GM21360 (cell line): ENCODE data around the gene MEAF6.
A peak's percentile ranks its signal among the peaks of the same experiment; 100 is the strongest.

Experiments used
- ATAC-seq: cut with Tn5 transposase; IDR thresholded peaks from one replicate; pipeline ENCODE4 v1.9.1; 2021; ENCODE audit warnings: mild to moderate bottlenecking, moderate library complexity; ENCODE audit not compliant: unreplicated experiment

Gene MEAF6

DNA sequence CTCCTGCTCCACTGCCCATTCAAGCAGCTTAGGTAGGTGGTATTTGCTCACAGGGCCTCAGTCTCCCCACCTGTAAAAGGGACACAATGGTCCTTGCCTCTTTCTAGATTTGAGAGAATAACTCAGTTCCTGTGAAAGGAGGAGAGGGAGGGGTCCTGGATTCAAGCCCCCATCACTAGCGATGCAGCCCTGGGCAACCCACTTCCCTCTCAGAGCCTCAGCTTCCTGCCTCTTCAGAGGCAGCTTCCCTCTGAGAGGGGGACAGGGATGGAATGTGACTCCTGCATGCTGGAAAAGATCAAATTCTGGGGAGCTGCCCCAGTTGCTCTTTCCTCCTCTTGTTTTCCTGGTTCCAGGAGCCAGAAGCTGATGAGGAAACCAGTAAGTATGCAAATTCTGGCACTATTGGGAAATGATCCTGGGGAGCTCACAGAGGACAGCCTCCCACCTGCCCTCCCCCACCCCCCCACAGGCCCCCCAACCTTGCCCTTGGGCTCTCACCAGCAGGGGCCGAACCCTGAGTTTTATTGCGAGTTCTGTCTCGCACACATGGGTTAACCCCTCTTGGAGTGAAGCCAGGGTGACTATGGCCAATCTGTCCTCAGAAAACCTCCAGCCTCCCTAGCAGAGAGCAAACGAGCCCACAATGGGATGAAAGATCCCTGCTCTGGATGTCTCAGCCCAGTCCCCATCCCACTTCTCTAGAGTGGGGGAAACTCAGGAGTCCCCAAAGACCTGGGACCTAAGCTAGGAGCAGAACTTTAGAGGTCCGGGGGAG, 28.5 kb downstream of the MEAF6 start:
- no peak for ATAC-seq

DNA sequence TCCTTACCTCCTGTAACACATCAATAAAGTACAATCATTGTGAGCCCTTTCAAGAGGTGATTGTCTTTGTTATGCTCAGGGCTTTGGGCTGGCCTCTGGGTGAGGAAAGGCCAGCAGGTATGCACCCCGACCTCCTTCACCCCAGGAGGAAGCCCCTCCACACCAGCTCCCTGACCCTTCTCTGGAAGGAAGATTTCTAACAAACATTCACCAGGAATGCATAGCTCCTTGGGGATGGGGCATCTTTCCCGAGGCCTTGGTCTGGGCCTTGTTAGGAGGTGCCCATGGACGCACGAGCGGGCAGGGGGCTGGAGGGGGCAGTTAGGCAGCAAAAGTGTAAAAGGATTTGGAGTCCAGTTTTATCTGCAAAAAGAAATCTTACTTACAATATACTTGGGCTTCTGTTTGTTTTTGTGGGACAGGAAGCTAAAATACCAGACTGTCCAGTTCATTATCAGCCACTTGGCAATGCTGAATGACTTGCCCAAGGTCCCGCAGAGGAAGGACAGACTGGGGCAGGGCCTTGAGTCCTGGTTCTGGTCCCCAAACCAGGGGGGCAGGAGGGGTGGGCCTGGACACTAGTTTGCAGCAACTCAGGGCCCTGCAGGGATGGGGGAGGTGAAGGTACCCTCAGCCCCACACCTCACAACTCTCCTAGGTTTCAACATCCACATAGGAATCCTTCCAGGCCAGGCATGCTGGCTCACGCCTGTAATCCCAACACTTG, 30.1 kb downstream of the MEAF6 start:
- ATAC-seq, result no peak

GRCh38 chr1:37483785-37484184, 30.8 kb downstream of the MEAF6 start:
- ATAC-seq, result no peak

- ATAC-seq, result no peak
Observed at GRCh38 chr1:37482796-37483744, 31.5 kb downstream of the MEAF6 start.

- ATAC-seq, result no peak
Observed at GRCh38 chr1:37482004-37482785, 32.4 kb downstream of the MEAF6 start.

GRCh38 chr1:37481289-37482003, 33.1 kb downstream of the MEAF6 start:
- no peak for ATAC-seq

GRCh38 chr1:37480581-37481288, 33.8 kb downstream of the MEAF6 start:
- ATAC-seq, result no peak

DNA sequence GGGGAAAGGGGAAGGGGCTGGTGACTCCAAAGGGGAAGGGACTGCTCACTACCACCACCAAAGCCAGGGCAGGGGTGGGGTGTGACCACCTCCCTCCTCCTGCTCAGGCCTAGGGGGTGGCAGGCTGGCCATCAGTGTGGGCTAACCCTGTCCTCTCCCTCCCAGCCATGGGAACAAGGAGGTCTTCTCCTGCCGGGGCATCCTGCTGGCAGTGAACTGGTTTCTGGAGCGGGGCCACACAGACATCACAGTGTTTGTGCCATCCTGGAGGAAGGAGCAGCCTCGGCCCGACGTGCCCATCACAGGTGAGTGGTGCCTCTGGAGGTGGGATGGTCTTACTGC, 34.5 kb downstream of the MEAF6 start:
- ATAC-seq, result no peak

DNA sequence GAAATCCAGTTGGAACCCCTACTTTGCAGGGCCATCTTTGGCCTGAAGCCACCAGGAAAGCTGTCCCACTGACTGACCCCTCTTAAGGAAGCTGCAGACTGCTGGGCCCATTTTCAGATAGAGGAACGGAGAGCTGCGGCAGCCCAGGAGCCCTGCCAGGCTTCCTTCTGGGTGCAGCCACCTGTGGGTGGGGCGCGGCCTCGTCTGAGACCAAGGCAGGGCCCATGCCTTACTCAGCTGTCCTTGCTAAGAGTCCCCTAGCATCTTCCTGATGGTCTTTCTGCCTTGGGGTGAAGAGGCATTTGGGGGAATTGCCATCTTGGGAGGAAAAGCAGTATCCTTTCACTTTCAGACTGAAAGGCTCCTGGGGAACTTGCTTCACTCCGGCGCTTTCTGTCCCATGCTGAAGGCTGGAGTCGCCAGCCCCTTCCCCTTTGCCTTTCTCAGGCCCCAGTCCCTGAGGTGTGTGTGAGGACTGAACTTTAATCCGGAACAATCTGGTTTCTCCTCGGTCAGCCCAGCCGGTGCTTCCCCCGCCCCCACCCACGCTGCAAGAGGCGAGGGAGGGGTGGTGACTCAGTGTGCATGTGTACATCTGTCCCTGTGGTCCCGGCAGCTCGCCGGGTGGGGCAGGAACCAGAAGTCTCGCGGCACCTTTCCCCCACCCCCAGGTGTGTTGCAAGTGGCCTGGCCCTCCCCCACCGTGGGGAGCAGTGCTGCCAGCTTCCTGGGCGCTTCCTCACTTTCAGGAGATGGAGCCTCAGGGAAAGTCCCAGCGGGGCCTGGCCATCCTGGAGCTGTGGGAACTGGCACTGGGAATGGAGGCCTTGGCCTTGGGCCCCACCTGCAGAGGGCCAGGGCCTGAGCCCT, 35.1 kb downstream of the MEAF6 start:
- ATAC-seq, result peak; percentile 34

DNA sequence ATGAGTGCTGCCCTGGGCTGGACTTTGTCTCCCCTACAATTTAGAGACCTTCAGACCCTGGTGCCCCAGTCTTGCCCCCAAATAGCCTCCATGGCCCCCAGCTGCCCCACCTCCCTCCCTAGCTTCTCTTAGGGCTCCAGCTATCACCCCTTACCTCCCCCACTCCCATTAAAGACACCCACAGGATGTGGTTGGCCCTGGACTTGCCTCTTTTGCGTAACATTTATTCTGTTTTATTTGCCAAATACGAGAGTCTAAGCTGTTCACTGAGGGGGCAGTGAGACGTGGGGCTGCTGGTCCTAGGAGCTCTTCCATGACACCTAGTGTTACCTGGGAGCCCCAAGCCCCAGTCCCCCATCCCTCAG, 35.7 kb downstream of the MEAF6 start:
- ATAC-seq, result no peak

DNA sequence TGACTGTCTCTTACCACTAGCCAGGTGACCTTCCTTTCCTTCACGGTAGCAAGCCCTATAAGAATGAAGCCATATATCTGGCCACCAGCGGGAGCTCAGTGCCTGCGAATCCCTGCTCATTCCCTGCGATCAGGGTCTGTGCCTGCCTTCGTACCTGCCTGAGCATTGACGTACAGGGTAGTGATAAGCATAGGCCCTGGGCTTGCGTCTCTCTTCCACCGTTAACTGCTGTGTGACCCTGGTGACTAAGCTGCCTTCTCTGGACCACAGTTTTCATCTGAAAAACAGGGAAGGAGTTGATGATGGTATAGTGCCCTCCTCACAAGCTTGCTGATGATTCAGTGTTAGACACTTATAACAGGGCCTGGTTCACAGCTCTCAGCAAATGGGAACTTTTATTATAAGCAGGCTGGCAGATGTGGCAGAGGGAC, 36.1 kb downstream of the MEAF6 start:
- ATAC-seq, result no peak

GRCh38 chr1:37477946-37478345, 36.6 kb downstream of the MEAF6 start:
- no peak for ATAC-seq

- ATAC-seq, result no peak
Observed at GRCh38 chr1:37477198-37477931, 37.2 kb downstream of the MEAF6 start.

- ATAC-seq, result no peak
Observed at GRCh38 chr1:37476460-37477197, 37.9 kb downstream of the MEAF6 start.

- ATAC-seq, result no peak
Observed at GRCh38 chr1:37476087-37476452, 38.5 kb downstream of the MEAF6 start.

GRCh38 chr1:37475380-37476086, 39.0 kb downstream of the MEAF6 start:
- no peak for ATAC-seq
